Measurements from ENCODE around the gene CD22. TPM values are rescaled to one million over a fixed set of nuclear protein-coding genes. Genes with fewer than 3 reads are reported as not detected.

CD22 gene
- total and polyA plus RNA-seq, 2 donors (not counting 1 experiment from before 2014, with no cell fraction given) = 692 to 1,437 TPM

DNA sequence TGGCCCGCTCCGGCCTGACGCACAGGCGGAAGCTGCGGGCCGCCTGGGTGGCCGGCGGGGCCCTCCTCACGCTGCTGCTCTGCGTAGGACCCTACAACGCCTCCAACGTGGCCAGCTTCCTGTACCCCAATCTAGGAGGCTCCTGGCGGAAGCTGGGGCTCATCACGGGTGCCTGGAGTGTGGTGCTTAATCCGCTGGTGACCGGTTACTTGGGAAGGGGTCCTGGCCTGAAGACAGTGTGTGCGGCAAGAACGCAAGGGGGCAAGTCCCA is 23.1 kb downstream of the CD22 start:
- Histone ChIP-seq H3K27ac (ENCODE audit: low read length in 2 of 2) (no peak overlapping the region), H3K9ac (ENCODE audit: low read length) (no peak overlapping the region), H4K20me1 (ENCODE audit: control insufficient read depth, insufficient read depth, low read length, poor library complexity, severe bottlenecking) (no peaks in the 10 kb centered on the region), H3K4me2 (replicated peaks; ENCODE audit: low read depth, low read length, poor library complexity, severe bottlenecking) (peak overlapping the region; percentile 62), H3K4me1 (ENCODE audit: control insufficient read depth in 2 of 2, insufficient read depth in 2 of 2, low read length in 2 of 2) (peaks cover 36 to 49% of the 10 kb centered on the region in 2 donors), H3K36me3 (replicated peaks in 1 of 2; ENCODE audit: control extremely low read depth in 1 of 2, control insufficient read depth in 1 of 2, extremely low read depth in 1 of 2, insufficient read depth in 2 of 2, low read length in 1 of 2) (peaks cover 0 to 2% of the 10 kb centered on the region in 2 experiments), H3K79me2 (ENCODE audit: control insufficient read depth, insufficient read depth, low read length) (no peaks in the 10 kb centered on the region), H3K9me3 (ENCODE audit: control extremely low read depth in 1 of 3, control insufficient read depth in 2 of 3, insufficient read depth in 1 of 3, low read length in 2 of 3) (peaks cover 0 to 10% (median 0%) of the 10 kb centered on the region in 3 donors), H3K27me3 (replicated peaks in 1 of 4; ENCODE audit: control extremely low read depth in 1 of 4, control insufficient read depth in 3 of 4, insufficient read depth in 4 of 4, low read length in 3 of 4) (no peaks in the 10 kb centered on the region), H2AFZ (ENCODE audit: insufficient read depth, low read depth, low read length, poor library complexity, severe bottlenecking) (no peak overlapping the region), H3K4me3 (ENCODE audit: control extremely low read depth in 1 of 5, extremely low read depth in 1 of 5, insufficient read depth in 1 of 5, low read depth in 2 of 5, low read length in 4 of 5) (no peak overlapping the region)
- Mint-ChIP-seq H3K4me3 (no peak overlapping the region), H3K4me1 (peaks cover 40% of the 10 kb centered on the region), H3K27ac (no peak overlapping the region), H3K9me3 (ENCODE audit: insufficient read depth) (no peaks in the 10 kb centered on the region), H3K27me3 (peaks cover 4% of the 10 kb centered on the region)
- DNase-seq = no peak
- intact Hi-C loops (cut with micrococcal nuclease) = loop anchor here (1.0 to 2.0 kb wide), 3 partner anchors 45 to 143 kb away; no protein-coding TSS in a partner anchor
- TF ChIP-seq EZH2 (IDR thresholded peaks at IDR 0.05; ENCODE audit: borderline replicate concordance, insufficient read depth, low read depth, low read length, poor library complexity, severe bottlenecking) = no peak
- TF ChIP-seq, protein P1, sequence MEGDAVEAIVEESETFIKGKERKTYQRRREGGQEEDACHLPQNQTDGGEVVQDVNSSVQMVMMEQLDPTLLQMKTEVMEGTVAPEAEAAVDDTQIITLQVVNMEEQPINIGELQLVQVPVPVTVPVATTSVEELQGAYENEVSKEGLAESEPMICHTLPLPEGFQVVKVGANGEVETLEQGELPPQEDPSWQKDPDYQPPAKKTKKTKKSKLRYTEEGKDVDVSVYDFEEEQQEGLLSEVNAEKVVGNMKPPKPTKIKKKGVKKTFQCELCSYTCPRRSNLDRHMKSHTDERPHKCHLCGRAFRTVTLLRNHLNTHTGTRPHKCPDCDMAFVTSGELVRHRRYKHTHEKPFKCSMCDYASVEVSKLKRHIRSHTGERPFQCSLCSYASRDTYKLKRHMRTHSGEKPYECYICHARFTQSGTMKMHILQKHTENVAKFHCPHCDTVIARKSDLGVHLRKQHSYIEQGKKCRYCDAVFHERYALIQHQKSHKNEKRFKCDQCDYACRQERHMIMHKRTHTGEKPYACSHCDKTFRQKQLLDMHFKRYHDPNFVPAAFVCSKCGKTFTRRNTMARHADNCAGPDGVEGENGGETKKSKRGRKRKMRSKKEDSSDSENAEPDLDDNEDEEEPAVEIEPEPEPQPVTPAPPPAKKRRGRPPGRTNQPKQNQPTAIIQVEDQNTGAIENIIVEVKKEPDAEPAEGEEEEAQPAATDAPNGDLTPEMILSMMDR (IDR thresholded peaks at IDR 0.05) = no peak
- POLR2A ChIA-PET = interaction anchor here (0.6 to 1.0 kb wide), 2 partner anchors 16 to 143 kb away, joined by 3 read pairs; no protein-coding TSS in a partner anchor
- WGBS (ENCODE audit: insufficient coverage) = 90% methylated on average over 18 of the region's 18 CpGs
- ATAC-seq (ENCODE audit: low read depth) = no peak
- CTCF ChIA-PET = interaction anchor here (0.8 to 13.5 kb wide), 22 partner anchors 12 to 158 kb away, joined by 3 to 234 read pairs (median 6); partner anchors contain the start of gene FFAR2

DNA sequence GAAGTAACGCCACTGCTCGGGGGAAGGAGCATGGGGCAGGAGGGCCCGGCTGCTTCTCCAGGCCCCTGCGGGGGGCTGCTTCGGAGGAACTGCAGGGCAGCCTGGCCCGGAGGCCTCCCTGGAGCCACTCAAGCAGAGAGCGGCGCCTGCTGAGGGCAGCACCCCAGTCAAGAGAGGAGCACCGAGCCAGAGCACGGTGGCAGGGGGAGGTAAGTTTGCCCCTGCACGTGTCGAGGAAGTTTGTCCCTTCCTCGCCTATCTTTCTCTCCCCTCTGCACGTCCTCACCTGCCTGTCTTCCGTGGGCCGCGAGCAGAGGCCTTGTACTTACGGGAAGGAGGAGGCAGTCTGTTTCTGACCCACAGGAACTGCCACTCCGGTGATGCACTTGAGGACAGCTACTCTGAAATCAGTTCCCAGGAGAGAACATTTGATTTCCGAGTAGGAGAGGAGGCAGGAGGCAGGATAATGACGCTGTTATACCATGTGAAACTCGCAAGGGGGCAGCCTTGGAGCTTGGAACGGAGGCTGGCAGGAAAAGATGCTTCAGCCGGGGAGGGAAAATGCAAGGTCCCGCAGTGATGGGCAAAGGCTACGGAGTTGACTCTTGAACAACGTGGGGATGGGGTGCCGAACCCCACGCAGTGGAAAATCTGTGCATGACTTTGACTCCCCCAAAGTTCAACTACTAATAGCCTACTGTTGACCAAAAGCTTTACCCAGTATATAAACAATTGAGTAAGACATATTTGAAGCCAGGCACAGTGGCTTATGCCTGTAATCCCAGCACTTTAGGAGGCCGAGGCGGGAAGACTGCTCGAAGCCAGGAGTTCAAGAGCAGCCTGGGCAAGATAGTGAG is 23.7 kb downstream of the CD22 start:
- H2AFZ ChIP-seq (ENCODE audit: insufficient read depth, low read depth, low read length, poor library complexity, severe bottlenecking) = no peak overlapping the region
- ChIA-PET POLR2A (interaction anchor here (0.6 to 2.0 kb wide), 5 partner anchors 17 to 143 kb away, joined by 3 to 6 read pairs (median 3); no protein-coding TSS in a partner anchor), CTCF (interaction anchor here (0.6 to 13.5 kb wide), 41 partner anchors 11 to 309 kb away, joined by 3 to 234 read pairs (median 5); partner anchors contain the start of genes FFAR2, FXYD5 and FXYD7)
- 41% methylated on average over 22 of the region's 32 CpGs for WGBS (ENCODE audit: insufficient coverage)
- H3K4me1 ChIP-seq (ENCODE audit: control insufficient read depth in 2 of 2, insufficient read depth in 2 of 2, low read length in 2 of 2) = peaks cover 31 to 44% of the 10 kb centered on the region in 2 donors
- DNase-seq (peak; percentile 86), ATAC-seq (ENCODE audit: low read depth) (peak; percentile 66)
- peak overlapping the region; percentile 62 for H3K4me2 ChIP-seq (replicated peaks; ENCODE audit: low read depth, low read length, poor library complexity, severe bottlenecking)
- H3K9ac ChIP-seq (ENCODE audit: low read length) = no peak overlapping the region
- no peaks in the 10 kb centered on the region for H3K27me3 ChIP-seq (replicated peaks in 1 of 4; ENCODE audit: control extremely low read depth in 1 of 4, control insufficient read depth in 3 of 4, insufficient read depth in 4 of 4, low read length in 3 of 4)
- H3K79me2 ChIP-seq (ENCODE audit: control insufficient read depth, insufficient read depth, low read length) = no peaks in the 10 kb centered on the region
- intact Hi-C loops (cut with micrococcal nuclease) = loop anchor here (1.0 to 2.0 kb wide), 3 partner anchors 46 to 143 kb away; no protein-coding TSS in a partner anchor
- peaks cover 0 to 10% (median 0%) of the 10 kb centered on the region in 3 donors for H3K9me3 ChIP-seq (ENCODE audit: control extremely low read depth in 1 of 3, control insufficient read depth in 2 of 3, insufficient read depth in 1 of 3, low read length in 2 of 3)
- no peaks in the 10 kb centered on the region for H3K36me3 ChIP-seq (replicated peaks in 1 of 2; ENCODE audit: control extremely low read depth in 1 of 2, control insufficient read depth in 1 of 2, extremely low read depth in 1 of 2, insufficient read depth in 2 of 2, low read length in 1 of 2)
- H3K9me3 Mint-ChIP-seq (ENCODE audit: insufficient read depth) = no peaks in the 10 kb centered on the region
- H3K4me1 Mint-ChIP-seq = peaks cover 35% of the 10 kb centered on the region
- no peak overlapping the region for H3K4me3 Mint-ChIP-seq
- peaks cover 9% of the 10 kb centered on the region for H3K27me3 Mint-ChIP-seq
- TF ChIP-seq, protein P1 (IDR thresholded peaks at IDR 0.05) = peak; percentile 82
- no peak for TF ChIP-seq EZH2 (IDR thresholded peaks at IDR 0.05; ENCODE audit: borderline replicate concordance, insufficient read depth, low read depth, low read length, poor library complexity, severe bottlenecking)
- H3K27ac ChIP-seq (ENCODE audit: low read length in 2 of 2) = no peak overlapping the region
- H4K20me1 ChIP-seq (ENCODE audit: control insufficient read depth, insufficient read depth, low read length, poor library complexity, severe bottlenecking) = no peaks in the 10 kb centered on the region
- no peak overlapping the region for H3K4me3 ChIP-seq (ENCODE audit: control extremely low read depth in 1 of 5, extremely low read depth in 1 of 5, insufficient read depth in 1 of 5, low read depth in 2 of 5, low read length in 4 of 5)
- H3K27ac Mint-ChIP-seq = peak overlapping the region; percentile 39
